HUES48 (cell line): ENCODE results near the gene RPL14.
A peak's percentile ranks its signal among the peaks of the same experiment; 100 is the strongest.

Experiments used
- H3K27ac ChIP-seq: one replicate; pipeline ENCODE4 v1.7.0; 2013; ENCODE audit warnings: low read depth, low read length, inconsistent platforms
- H3K27me3 ChIP-seq: 2 replicates; pipeline ENCODE4 v1.6.1; 2013; ENCODE audit warnings: mild to moderate bottlenecking, low read length; ENCODE audit not compliant: control insufficient read depth, insufficient read depth
- H3K36me3 ChIP-seq: 2 replicates; pipeline ENCODE4 v1.6.1; 2013; ENCODE audit warnings: low read length; ENCODE audit not compliant: control insufficient read depth, insufficient read depth
- H3K4me1 ChIP-seq: 2 replicates; pipeline ENCODE4 v1.6.1; 2013; ENCODE audit warnings: mild to moderate bottlenecking, low read length; ENCODE audit not compliant: control insufficient read depth, insufficient read depth
- H3K4me3 ChIP-seq: 2 replicates; pipeline ENCODE4 v1.5.1; 2013; ENCODE audit warnings: mild to moderate bottlenecking, low read depth, low read length
- H3K9ac ChIP-seq: 2 replicates; pipeline ENCODE4 v1.6.1; 2013; ENCODE audit warnings: mild to moderate bottlenecking, low read depth, low read length, moderate library complexity
- H3K9me3 ChIP-seq: 2 replicates; pipeline ENCODE4 v1.6.1; 2013; ENCODE audit warnings: low read length; ENCODE audit not compliant: control insufficient read depth, insufficient read depth

Gene RPL14

GRCh38 chr3:40463579-40463978, 6.4 kb downstream of the RPL14 start:
- H3K36me3 ChIP-seq: peaks cover 68% of the 10 kb centered on the region
- H3K27ac ChIP-seq: peak overlapping the region; percentile 40
- H3K9ac ChIP-seq: no peak overlapping the region

GRCh38 chr3:40464339-40465110, 7.4 kb downstream of the RPL14 start:
- H3K4me1 ChIP-seq: no peaks in the 10 kb centered on the region
- no peaks in the 10 kb centered on the region for H3K9me3 ChIP-seq
- peaks cover 59% of the 10 kb centered on the region for H3K36me3 ChIP-seq
- no peaks in the 10 kb centered on the region for H3K27me3 ChIP-seq
- no peak overlapping the region for H3K9ac ChIP-seq
- no peak overlapping the region for H3K4me3 ChIP-seq
- peak overlapping the region; percentile 16 for H3K27ac ChIP-seq

More at GRCh38 chr3:40463579-40463978, 6.4 kb downstream of the RPL14 start:
- H3K4me3 ChIP-seq: no peak overlapping the region
- no peaks in the 10 kb centered on the region for H3K9me3 ChIP-seq
- H3K27me3 ChIP-seq: no peaks in the 10 kb centered on the region
- H3K4me1 ChIP-seq: peaks cover 3% of the 10 kb centered on the region; the same call in 1 of the 2 replicates

- no peaks in the 10 kb centered on the region for H3K27me3 ChIP-seq
- H3K36me3 ChIP-seq: peaks cover 55% of the 10 kb centered on the region
- no peak overlapping the region for H3K27ac ChIP-seq
Observed at GRCh38 chr3:40465111-40465407, 7.9 kb downstream of the RPL14 start.

GRCh38 chr3:40465456-40465855, 8.3 kb downstream of the RPL14 start:
- Histone ChIP-seq H3K4me1 (no peaks in the 10 kb centered on the region), H3K27ac (no peak overlapping the region), H3K36me3 (peaks cover 51% of the 10 kb centered on the region), H3K9me3 (no peaks in the 10 kb centered on the region), H3K27me3 (no peaks in the 10 kb centered on the region), H3K9ac (no peak overlapping the region), H3K4me3 (no peak overlapping the region)

More at GRCh38 chr3:40465111-40465407, 7.9 kb downstream of the RPL14 start:
- Histone ChIP-seq H3K4me3 (no peak overlapping the region), H3K9me3 (no peaks in the 10 kb centered on the region), H3K4me1 (no peaks in the 10 kb centered on the region), H3K9ac (no peak overlapping the region)

- no peaks in the 10 kb centered on the region for H3K4me1 ChIP-seq
- H3K27ac ChIP-seq: no peak overlapping the region
- no peaks in the 10 kb centered on the region for H3K27me3 ChIP-seq
- H3K36me3 ChIP-seq: peaks cover 25% of the 10 kb centered on the region
- H3K9ac ChIP-seq: no peak overlapping the region
- H3K4me3 ChIP-seq: no peak overlapping the region
- no peaks in the 10 kb centered on the region for H3K9me3 ChIP-seq
Observed at GRCh38 chr3:40468018-40468417, 10.9 kb downstream of the RPL14 start.

- H3K27ac ChIP-seq: no peak overlapping the region
- H3K9ac ChIP-seq: no peak overlapping the region
- peaks cover 7% of the 10 kb centered on the region for H3K36me3 ChIP-seq
- H3K4me1 ChIP-seq: no peaks in the 10 kb centered on the region
- no peaks in the 10 kb centered on the region for H3K27me3 ChIP-seq
- H3K9me3 ChIP-seq: no peaks in the 10 kb centered on the region
- H3K4me3 ChIP-seq: no peak overlapping the region
Observed at GRCh38 chr3:40470701-40471100, 13.6 kb downstream of the RPL14 start.

- Histone ChIP-seq H3K27ac (no peak within 1 kb of the TSS), H3K36me3 (no peaks in the 10 kb centered on the region), H3K4me3 (peak within 1 kb of the TSS; percentile 62), H3K9ac (no peak within 1 kb of the TSS; the same call in 1 of the 2 replicates), H3K9me3 (no peaks in the 10 kb centered on the region), H3K27me3 (no peaks in the 10 kb centered on the region), H3K4me1 (peaks cover 11% of the 10 kb centered on the region; the same call in 1 of the 2 replicates)
Observed at GRCh38 chr3:40476478-40477470, 19.6 kb downstream of the RPL14 start, which contains the start of gene ZNF619. ZNF619 (plus strand) TSS chr3:40477122; CDS start chr3:40477980, 858 bp downstream.

GRCh38 chr3:40477666-40478065, 20.5 kb downstream of the RPL14 start:
- Histone ChIP-seq H3K9ac (no peak overlapping the region), H3K9me3 (no peaks in the 10 kb centered on the region), H3K27ac (no peak overlapping the region), H3K4me1 (peaks cover 11% of the 10 kb centered on the region; the same call in 1 of the 2 replicates), H3K36me3 (no peaks in the 10 kb centered on the region), H3K4me3 (peak overlapping the region; percentile 62), H3K27me3 (no peaks in the 10 kb centered on the region)

GRCh38 chr3:40487172-40487571, 30.0 kb downstream of the RPL14 start:
- H3K9me3 ChIP-seq: peaks cover 15% of the 10 kb centered on the region
- no peak overlapping the region for H3K4me3 ChIP-seq
- H3K27me3 ChIP-seq: no peaks in the 10 kb centered on the region
- H3K4me1 ChIP-seq: no peaks in the 10 kb centered on the region
- no peak overlapping the region for H3K27ac ChIP-seq
- H3K36me3 ChIP-seq: peaks cover 3% of the 10 kb centered on the region; the same call in 1 of the 2 replicates
- no peak overlapping the region for H3K9ac ChIP-seq

GRCh38 chr3:40490916-40491315, 33.8 kb downstream of the RPL14 start:
- Histone ChIP-seq H3K36me3 (peaks cover 3% of the 10 kb centered on the region; the same call in 1 of the 2 replicates), H3K27me3 (no peaks in the 10 kb centered on the region), H3K9ac (no peak overlapping the region), H3K9me3 (peaks cover 15% of the 10 kb centered on the region), H3K4me3 (no peak overlapping the region), H3K4me1 (0 out of 2 replicates have a peak, but pooled peaks cover 2% of the 10 kb centered on the region), H3K27ac (no peak overlapping the region)
